ENCODE data around the gene LIN54.

DNA sequence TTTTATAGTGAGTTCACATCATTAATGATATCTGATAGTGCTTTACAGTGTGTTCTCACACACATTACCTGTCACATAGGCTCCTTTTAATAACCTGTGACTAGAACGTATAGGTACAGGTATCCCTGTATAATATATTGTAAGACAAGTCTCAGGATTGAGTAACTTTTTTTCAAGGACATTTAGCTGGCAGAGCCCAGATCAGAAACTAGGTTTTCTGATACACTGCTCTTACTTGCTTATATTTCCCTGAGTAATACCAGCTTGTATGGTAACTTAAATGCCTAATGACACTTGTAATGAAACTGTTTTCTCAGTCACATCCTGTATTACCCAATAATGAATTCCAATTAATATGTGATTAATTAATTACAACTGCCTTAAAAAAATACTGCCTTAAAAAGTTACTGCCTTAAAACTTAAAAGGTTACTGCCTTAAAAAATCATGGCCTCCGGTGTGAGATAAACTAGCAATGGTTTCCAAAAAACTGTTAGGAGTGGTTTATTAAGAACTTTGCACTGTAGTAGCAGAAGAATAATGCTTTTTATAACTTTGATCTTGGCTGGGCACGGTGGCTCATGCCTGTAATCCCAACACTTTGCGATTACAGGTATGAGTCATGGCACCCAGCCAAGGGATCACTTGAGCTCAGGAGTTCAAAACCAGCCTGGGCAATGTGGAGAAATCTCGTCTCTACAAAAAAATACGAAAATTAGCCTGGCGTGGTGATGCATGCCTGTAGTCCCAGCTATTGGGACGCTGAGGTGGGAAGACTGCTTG, 36.3 kb upstream of the LIN54 start:
- TF ChIP-seq BHLHE40 (IDR thresholded peaks at IDR 0.05; ENCODE audit: low read depth, low read length) (no peak), SMC3 (IDR thresholded peaks at IDR 0.05) (no peak), NPAS2 (CRISPR knock-in tag; IDR thresholded peaks at IDR 0.05; ENCODE audit: borderline replicate concordance) (no peak), KDM1A (IDR thresholded peaks at IDR 0.05; ENCODE audit: low read depth) (no peak)
- TF ChIP-seq, protein P1, sequence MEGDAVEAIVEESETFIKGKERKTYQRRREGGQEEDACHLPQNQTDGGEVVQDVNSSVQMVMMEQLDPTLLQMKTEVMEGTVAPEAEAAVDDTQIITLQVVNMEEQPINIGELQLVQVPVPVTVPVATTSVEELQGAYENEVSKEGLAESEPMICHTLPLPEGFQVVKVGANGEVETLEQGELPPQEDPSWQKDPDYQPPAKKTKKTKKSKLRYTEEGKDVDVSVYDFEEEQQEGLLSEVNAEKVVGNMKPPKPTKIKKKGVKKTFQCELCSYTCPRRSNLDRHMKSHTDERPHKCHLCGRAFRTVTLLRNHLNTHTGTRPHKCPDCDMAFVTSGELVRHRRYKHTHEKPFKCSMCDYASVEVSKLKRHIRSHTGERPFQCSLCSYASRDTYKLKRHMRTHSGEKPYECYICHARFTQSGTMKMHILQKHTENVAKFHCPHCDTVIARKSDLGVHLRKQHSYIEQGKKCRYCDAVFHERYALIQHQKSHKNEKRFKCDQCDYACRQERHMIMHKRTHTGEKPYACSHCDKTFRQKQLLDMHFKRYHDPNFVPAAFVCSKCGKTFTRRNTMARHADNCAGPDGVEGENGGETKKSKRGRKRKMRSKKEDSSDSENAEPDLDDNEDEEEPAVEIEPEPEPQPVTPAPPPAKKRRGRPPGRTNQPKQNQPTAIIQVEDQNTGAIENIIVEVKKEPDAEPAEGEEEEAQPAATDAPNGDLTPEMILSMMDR (IDR thresholded peaks at IDR 0.05): no peak
